HG02623 (cell line): ENCODE measurements around the gene UBL5.
"Not testable (repeated sequence)": the region's sequence is repeated elsewhere in the genome, so short reads cannot be mapped to it uniquely, and the experiment has no call there.

Experiments
- ATAC-seq: cut with Tn5 transposase; IDR thresholded peaks from one replicate; pipeline ENCODE4 v1.9.1; 2021; ENCODE audit warnings: moderate library complexity; ENCODE audit not compliant: unreplicated experiment

Gene UBL5

DNA sequence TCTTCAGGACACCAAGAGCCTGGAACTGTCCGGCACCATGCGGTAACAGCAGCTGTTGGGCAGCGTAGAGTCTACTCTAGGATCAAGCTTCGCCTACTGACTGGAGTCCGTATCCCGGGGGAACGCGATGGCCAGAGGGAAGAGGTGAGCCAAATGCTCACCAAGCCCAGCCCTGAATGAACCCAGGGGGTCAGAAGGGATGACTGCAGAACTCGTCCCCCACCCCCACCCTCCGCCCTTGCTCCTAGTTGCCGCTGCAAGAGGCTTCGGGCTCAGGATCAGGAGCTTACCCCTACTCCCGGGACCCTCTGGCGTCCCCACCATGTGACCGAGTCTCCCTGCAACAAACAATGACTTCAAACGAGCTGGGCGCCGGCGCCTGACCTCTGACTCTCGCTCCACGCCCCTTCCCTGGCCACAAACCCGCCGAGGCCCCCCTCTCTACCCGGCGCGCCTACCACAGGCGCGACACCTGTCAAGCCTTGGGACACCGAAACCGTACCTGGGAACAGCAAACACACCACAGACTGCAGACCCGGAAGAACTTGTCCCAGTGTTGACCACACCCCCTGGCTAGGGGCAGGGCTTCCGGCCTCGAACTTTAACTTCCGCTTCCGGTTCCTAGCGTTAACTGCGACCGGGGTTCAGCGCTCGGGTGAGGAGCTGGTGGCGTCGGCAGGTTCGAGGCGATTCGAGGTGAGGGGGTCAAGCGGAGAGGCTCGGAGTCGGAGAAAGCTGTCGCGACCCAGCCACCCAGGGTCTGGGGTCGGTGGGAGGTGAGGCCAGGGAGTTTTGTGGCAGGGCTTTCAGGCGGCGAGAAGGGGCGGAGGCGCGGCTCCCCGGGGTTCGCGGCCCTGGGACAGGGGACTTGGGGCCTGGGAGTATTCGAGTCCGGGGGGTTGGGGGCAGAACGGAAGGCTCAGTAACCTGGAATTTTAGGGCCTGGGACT is at the start of gene UBL5:
UBL5 (plus strand) TSS at position 630 of the 950 bp plus-strand sequence. CDS start 420 bp downstream, outside the sequence.
- ATAC-seq, result peak; percentile 90

DNA sequence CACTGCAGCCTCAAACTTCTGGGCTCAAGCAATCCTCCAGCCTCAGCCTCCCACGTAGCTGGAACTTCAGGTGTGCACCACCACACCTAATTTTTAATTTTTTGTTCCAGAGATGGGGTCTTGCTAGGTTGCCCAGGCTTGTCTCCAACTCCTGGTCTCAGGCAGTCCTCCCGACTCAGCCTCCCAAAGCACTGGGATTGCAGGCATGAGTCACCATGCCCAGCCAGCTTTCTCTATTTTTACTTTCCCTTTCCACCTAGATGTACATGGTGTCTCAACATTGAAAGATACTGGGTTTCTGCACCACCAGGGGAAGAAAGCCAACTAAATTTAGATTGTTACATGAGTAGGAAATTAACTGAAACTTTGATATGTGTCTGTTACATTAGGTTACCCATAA is 45.4 kb upstream of the UBL5 start:
- no peak for ATAC-seq

DNA sequence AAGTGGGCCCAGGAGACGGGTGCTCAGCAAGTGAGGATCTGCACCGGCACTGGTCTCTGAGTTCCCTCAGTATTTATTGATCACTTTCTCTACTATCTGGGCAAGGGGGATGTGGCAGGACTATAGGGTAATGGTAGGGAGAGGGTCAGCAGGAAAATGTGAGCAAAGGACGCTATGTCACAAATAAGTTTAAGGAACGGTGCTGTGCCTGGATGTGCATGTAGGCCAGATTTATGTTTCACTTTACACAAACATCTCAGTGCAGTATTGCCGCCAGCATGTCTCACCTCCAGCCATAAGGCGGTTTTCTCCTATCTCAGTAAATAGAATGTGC is 43.6 kb upstream of the UBL5 start:
- not testable (repeated sequence) for ATAC-seq

DNA sequence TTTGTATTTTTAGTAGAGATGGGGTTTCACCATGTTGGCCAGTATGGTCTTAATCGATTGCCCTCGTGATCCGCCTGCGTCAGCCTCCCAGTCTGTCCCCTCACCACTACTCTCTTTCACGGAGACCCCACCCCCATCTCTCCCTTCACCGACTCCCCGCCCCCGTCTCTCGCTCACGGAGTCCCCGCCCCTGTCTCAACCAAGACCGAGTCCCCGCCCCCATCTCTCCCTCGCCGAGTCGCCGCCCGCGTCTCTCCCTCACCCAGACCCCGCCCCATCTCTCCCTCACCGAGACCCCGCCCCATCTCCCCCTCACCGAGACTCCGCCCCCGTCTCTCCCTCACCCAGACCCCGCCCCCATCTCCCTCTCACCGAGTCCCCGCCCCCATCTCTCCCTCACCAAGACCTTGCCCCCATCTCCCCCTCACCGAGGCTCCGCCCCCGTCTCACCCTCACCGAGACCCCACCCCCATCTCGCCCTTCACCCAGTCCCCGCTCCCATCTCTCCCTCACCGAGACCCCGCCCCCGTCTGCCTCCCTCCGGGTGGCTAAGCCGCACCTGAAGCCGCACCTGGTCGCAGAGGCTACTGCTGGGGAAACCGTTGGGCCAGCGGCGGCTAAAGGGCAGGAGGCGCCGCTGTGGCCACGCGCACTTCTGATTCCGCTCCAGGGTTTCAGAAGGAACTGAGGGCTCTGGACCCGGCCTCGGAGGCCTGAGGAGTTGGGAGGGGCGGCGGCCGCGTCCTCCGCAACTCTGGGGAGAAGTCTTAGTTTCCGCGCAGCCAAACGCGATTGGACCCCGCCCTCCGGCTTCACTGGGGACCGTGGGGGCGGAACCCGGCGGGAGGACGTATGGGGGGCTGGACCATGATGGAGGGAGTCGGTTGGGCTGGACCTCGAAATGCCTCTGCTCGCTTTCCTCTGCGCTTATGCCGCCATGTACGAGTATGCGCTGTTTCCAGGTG is 42.1 kb upstream of the UBL5 start:
- peak; percentile 63 for ATAC-seq

DNA sequence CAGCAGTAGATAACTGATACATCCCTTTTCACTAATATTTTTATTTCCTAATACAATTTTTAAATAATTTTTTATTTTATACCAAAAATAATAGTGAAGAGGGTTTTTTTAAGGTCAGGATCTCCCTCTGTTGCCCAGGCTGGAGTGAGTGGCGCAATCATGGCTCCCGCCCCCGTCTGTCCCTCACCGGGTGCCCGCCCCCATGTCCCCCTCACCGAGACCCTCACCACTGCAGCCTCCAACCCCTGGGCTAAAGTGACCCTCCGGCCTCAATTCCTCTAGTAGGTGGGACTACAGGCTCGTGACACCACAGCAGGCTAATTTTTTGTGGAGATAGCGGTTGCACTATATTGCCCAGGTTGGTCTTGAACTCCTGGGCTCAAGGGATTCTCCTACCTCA is 41.4 kb upstream of the UBL5 start:
- no peak for ATAC-seq

DNA sequence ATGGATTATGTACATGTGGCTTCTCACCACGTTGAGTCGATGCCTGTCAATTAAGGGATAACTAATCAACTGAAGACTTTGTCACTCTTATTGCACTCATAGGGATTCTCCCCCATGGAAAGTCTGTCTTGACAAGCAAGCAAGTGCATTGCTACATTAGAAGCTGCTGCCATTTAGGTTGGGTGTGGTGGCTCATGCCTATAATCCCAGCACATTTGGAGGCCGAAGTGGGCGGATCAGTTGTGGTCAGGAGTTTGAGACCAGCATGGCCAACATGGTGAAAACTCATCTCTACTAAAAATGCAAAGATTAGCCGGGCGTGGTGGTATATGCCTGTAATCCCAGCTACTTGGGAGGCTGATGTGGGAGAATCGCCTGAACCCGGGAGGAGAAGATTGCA is 40.9 kb upstream of the UBL5 start:
- ATAC-seq, result no peak

DNA sequence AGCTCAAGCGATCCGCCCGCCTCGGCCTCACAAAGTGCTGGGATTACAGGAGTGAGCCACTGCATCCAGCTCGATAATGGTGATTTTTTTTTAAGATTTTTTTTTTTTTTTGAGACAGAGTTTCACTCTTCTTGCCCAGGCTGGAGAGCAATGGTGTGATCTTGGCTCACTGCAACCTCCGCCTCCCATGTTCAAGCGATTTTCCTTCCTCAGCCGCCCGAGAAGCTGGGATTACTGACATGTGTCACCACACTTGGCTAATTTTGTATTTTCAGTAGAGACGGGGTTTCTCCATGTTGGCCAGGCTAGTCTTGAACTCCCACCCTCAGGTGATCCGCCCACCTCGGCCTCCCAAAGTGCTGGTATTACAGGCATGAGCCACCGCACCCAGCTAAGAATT is 39.1 kb upstream of the UBL5 start:
- ATAC-seq, result not testable (repeated sequence)

DNA sequence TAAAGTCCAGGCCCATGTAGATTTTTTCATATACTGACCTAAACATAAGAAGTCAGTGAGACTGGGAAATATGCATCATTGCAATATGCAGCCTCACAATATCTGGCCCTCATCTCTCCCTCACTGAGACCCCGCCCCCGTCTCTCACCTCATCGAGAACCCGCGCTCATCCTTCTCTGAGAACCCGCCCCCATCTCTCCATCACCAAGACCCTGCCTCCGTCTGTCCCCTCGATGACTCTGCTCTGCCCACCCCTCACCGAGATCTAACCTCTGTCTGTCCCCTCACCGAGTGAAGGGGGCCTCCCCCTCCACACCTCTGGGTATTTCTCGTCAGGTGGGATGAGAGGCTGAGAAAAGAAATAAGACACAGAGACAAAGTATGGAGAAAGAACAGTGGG is 38.7 kb upstream of the UBL5 start:
- no peak for ATAC-seq

DNA sequence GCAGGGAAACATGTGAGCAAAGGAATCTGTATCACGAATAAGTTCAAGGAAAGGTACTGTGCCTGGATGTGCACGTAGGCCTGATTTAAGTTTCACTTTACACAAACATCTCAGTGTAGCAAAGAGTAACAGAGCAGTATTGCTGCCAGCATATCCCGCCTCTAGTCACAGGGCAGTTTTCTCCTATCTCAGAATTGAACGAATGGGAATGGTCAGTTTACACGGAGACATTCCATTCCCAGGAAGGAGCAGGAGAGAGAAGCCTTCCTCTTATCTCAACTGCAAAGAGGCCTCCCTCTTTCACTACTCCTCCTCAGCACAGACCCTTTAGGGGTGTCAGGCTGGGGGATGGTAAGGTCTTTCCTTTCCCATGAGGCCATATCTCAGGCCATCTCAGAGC is 38.1 kb upstream of the UBL5 start:
- not testable (repeated sequence) for ATAC-seq

DNA sequence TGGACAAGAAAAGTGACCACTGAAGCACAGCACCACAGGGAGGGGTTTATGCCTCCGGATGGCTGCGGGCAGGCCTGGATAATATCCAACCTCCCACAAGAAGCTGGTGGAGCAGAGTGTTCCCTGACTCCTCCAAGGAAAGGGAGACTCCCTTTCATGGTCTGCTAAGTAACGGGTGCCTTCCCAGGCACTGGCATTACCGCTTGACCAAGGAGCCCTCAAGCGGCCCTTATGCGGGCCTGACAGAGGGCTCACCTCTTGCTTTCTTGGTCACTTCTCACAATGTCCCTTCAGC is 36.7 kb upstream of the UBL5 start:
- ATAC-seq, result not testable (repeated sequence)

DNA sequence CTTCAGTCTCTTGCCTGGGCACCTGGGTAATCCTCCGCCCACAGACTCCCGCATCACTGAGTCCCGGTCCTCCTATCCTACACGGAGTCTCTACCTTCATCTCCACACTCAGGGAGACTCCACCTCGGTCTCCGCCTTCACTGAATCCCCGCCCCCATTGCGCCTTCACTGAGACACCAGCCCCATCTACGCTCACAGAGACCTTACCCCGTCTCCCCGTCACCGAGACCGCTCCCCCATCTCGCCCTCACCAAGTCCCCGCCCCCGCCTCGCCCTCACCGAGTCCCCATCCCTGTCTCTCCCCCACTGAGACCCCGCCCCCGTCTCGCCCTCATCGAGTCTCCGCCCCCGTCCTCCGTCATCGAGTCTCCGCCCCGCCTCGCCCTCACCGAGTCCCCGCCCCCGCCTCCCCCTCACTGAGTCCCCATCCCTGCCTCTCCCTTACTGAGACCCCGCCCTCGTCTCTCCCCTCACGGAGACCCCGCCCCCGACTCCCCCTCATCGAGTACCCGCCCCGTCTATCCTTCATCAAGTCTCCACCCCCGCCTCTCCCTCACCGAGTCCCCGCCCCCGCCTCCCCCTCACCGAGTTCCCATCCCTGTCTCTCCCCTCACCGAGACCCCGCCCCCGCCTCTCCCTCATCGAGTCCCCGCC is 36.0 kb upstream of the UBL5 start:
- ATAC-seq, result peak; percentile 28

DNA sequence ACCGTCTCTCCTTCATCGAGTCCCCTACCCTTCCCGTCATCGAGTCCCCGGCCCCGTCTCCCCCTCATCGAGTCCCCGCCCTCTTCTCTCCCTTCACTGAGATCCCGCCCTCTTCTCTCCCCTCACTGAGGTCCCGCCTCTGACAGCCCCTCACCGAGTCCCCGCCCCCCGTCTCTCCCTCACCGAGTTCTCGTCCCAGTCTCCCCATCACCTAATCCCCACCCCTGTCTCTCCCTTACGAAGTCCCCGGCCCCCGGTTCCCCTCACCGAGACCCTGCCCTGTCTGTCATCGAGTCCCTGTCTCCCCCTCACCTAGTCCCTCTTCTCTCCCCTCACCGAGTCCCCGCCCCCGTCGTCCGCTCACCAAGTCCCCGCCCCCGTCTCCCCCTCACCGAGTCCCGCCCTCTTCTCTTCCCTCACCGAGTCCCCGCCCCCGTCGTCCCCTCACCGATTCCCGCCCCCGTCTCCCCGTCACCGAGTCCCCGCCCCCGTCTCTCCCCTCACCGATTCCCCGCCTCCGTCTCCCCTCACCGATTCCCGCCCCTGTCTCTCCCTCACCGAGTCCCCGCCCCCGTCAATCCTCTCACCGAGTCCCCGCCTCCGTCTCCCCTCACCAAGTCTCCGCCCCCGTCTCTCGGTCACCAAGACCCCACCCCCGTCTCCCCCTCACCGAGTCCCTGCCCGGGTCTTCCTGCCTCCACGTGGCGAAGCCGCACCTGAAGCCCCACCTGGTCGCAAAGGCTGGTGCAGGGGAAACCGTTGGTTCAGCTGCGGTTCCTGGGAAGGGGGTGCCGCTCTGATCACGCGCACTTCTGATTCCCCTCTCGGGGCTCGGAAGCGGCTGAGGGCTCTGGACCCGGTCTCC is 35.3 kb upstream of the UBL5 start:
- ATAC-seq, result peak; percentile 44

DNA sequence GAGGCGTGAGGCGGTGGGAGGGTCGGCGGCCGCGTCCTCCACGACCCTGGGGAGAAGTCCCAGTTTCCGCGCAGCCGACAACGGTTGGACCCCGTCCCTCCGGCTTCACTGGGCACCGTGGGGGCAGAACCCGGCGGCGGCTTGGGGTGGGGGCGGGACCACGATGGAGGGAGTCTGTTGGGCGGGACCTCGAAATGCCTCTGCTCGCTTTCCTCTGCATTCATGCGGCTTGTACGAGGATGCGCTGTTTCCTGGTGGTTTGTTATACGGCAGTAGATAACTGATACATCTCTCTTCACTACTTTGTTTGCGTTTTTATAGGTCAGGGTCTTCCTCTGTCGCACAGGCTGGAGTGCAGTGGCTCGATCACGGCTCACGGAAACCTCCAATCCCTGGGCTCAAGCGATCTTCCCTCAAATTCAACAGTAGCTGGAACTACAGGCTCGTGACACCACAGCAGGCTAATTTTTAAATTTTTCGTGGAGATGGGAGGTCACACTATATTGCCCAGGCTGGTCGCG is 34.6 kb upstream of the UBL5 start:
- ATAC-seq, result no peak

DNA sequence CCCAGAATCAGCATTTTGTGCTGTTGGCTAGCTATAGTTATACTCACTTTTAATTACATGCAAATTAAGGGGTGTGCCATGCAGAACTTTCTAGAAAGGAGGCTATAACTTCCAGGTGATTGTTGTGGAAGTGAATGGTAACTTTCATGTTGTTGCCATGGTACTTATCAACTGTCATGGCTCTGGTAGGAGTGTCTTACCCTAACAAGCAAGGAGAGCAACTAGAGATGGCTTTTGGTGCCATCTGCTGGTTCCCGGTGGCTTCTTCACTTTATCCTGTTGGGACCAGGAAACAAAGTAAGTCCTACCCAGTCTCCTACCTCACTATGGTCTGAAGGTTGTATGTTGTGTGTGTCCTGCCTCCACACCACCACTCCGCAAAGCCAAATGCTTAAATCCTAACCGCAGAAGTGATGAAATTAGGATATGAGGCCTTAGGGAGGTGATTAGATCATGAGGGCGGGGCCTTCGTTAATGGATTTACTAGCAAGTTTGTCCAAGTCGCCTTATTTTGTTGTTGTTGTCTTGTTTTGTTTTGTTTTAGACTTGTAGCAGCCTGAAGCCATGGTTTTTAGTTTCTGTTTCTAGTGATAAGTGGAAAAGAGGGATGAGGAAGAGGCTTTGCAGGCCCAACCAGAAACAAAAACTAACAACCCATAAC is 31.5 kb upstream of the UBL5 start:
- ATAC-seq, result no peak

DNA sequence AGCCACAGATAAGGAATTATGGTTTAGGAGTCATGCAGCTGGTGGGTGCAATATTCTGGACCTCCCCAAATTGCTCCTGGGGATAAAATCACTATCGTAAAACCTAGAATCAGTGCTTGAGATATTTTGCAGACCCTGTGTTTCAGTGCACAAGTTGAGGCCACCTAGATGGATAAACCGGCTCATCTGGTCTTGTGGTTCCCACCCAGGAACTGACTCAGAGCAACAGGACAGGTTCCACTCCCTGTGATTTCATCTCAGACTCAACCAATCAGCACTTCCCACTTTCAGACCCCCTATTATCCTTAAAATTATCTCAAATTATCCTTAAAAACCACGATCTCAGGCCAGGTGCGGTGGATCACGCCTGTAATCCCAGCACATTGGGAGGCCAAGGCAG is 29.8 kb upstream of the UBL5 start:
- no peak for ATAC-seq

DNA sequence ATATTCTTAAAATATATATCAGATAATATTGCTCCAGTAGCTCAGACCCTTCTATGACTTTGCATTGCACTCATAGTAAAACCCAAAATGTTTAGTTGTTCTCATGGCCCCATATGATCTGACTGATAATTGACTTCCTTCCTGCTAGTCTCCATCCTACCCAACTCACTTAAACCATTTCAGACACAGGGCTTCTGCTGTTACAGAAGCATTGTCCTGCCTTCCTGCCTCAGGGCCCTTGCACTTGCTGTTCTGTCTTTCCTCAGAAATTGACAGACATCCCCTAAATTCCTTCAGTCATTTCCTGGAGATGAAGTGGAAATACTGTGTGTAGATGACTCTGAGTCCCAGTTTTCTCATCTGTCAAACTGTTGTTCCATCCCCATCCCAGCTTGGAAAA is 28.6 kb upstream of the UBL5 start:
- no peak for ATAC-seq

DNA sequence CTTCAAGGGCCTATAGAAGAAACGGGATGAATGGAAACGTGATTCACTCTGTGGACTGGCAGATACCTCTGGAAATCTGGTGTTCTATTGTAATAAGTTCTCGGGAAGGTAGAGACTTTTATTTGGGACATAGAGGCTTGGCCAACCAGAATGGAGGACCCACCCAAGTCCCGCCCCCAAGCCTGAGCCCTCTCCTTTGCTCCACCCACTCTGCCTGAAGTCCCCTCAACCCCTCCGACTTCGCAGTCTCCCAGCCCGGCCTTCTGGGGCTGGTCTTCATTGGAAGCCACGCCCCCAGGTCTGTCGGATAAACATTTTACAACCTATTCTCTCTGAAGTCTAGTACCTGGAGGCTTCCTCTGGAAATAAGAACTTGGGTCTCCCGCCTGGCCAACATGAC is 25.7 kb upstream of the UBL5 start:
- no peak for ATAC-seq

DNA sequence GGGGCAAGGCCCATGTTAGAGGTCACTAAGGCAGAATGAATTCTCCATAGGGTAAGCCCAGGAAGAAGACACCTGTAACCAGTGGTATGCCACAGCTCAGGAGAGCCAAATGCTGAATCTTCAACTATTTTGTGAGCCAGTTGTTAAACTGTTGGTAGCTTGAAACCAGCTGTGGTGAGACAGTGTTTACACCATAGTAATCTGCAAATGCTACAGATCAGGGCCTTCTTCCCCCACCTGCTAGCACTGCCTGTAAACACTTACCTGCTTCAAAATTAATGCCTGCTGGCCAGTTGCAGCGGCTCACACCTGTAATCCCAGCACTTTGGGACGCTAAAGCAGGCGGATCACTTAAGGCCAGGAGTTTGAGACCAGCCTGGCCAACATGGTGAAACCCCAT is 20.9 kb upstream of the UBL5 start:
- ATAC-seq, result no peak
